ENCODE results near the gene CDCP2.
"Not testable (repeated sequence)": the region's sequence is repeated elsewhere in the genome, so short reads cannot be mapped to it uniquely, and the experiment has no call there.

- not testable (repeated sequence) for TF ChIP-seq CTCF (IDR thresholded peaks at IDR 0.05; ENCODE audit: low read depth, low read length, poor library complexity, severe bottlenecking); EZH2phosphoT487 (IDR thresholded peaks at IDR 0.05; ENCODE audit: borderline replicate concordance, low read length)
Measured at GRCh38 chr1:54094730-54095105, 58.1 kb downstream of the CDCP2 start.
